GM13977 (cell line): ENCODE data around the gene KIF2C.
"Not testable (repeated sequence)": the region's sequence is repeated elsewhere in the genome, so short reads cannot be mapped to it uniquely, and the experiment has no call there.

Experiments used
- DNase-seq: peaks from one replicate; pipeline ENCODE4 v3.0.0; 2012; ENCODE audit warnings: low spot score
- in situ Hi-C: fragments of 300-500 bp; cut with MboI; formaldehyde crosslinking; loops from one replicate; pipeline ENCODE4 v1.12.0; 2022; ENCODE audit warnings: low sequenced_read_pairs, low pct_unique_long_range_greater_than_20kb, mixed read lengths, inconsistent platforms; ENCODE audit not compliant: unreplicated experiment
- TF ChIP-seq, protein P1 (sequence below): IDR thresholded peaks from 2 replicates; pipeline ENCODE4 v1.5.1; 2012; ENCODE audit warnings: mild to moderate bottlenecking, control low read depth; ENCODE audit not compliant: insufficient read depth; ENCODE audit errors: extremely low read depth, missing control alignments

KIF2C gene

DNA sequence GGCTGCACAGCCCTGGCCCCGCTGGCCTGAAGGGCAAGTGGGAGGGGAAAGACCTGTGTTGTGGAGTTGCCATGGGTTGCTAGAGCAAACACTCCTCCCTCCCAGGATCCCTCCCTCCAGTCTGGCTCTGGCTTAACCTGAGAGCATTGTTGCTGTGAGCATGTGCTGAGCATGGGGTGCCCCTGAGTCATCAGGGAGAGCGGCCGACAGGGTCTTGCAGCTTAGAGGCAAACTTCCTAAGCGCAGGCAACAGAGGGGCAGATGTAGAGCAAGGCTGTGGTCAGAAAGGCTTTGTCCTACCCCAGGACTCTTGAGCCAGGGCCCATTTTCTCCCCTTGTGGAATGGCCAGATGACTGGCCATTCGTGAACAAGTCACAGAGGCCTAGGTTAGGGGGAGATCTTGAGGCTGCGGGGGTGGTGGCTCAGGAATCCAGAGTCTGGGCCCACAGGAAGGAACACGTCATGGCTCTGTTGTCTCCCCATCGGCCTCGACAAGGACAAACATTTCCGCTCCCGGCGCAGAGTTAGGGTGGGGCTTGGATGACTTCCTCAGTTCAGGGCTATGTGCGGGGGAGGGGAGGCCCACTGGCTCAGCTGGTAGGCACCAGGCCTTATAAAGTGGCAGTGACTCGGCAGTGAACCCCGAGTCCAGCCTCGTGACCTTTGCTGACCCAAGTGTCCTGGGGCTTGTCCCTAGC, 67.9 kb downstream of the KIF2C start:
- in situ Hi-C loops = no loop called here
- peak; percentile 86 for DNase-seq
- TF ChIP-seq, protein P1, sequence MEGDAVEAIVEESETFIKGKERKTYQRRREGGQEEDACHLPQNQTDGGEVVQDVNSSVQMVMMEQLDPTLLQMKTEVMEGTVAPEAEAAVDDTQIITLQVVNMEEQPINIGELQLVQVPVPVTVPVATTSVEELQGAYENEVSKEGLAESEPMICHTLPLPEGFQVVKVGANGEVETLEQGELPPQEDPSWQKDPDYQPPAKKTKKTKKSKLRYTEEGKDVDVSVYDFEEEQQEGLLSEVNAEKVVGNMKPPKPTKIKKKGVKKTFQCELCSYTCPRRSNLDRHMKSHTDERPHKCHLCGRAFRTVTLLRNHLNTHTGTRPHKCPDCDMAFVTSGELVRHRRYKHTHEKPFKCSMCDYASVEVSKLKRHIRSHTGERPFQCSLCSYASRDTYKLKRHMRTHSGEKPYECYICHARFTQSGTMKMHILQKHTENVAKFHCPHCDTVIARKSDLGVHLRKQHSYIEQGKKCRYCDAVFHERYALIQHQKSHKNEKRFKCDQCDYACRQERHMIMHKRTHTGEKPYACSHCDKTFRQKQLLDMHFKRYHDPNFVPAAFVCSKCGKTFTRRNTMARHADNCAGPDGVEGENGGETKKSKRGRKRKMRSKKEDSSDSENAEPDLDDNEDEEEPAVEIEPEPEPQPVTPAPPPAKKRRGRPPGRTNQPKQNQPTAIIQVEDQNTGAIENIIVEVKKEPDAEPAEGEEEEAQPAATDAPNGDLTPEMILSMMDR = no peak

DNA sequence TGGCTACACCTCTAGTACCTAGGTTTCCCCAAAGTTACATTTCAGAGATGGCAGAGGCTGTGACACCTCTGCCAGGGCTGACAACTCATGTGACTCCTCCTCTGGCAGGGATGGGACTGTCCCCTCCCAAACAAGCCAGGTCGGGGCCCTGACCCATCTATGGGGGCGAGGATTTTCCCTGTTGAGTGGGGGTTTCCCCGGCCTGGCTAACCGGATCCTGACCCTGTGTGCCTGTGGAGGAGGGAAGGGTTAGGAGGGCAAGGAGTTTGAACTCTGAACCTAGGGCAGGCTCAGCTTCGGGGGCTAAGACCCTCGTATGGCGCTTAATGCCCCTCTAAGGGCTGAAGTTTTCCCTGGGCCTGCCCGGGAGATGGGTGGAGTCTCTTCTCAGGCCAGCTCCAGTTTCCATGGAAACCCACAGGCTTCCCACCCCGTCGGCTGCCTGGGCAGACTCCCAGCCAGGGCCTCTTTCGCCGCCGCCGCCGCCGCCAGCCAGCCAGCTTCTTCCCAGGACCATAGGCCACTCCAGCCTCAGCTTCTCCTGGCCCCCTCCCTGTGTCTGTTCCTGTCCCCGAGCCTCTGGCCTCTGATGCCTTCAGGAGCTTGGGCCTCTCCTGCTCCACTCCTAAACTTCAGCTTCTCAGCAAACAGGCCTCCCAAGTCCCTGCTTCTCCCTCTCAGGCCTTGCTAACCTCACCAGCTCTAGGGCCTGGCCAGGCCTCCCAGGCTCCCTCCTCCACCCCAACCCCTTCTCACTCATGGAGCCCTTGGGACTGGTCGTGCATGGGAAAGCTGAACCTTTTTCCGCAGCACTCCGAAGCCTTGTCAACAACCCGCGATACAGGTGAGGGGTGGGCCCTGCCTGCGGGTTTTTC, 68.7 kb downstream of the KIF2C start, which contains the start of gene BTBD19:
Gene BTBD19, plus strand, starts transcription at position 461 of the 875 bp plus-strand sequence. Its CDS starts 298 bp downstream, at position 759.
- peak; percentile 78 for DNase-seq

DNA sequence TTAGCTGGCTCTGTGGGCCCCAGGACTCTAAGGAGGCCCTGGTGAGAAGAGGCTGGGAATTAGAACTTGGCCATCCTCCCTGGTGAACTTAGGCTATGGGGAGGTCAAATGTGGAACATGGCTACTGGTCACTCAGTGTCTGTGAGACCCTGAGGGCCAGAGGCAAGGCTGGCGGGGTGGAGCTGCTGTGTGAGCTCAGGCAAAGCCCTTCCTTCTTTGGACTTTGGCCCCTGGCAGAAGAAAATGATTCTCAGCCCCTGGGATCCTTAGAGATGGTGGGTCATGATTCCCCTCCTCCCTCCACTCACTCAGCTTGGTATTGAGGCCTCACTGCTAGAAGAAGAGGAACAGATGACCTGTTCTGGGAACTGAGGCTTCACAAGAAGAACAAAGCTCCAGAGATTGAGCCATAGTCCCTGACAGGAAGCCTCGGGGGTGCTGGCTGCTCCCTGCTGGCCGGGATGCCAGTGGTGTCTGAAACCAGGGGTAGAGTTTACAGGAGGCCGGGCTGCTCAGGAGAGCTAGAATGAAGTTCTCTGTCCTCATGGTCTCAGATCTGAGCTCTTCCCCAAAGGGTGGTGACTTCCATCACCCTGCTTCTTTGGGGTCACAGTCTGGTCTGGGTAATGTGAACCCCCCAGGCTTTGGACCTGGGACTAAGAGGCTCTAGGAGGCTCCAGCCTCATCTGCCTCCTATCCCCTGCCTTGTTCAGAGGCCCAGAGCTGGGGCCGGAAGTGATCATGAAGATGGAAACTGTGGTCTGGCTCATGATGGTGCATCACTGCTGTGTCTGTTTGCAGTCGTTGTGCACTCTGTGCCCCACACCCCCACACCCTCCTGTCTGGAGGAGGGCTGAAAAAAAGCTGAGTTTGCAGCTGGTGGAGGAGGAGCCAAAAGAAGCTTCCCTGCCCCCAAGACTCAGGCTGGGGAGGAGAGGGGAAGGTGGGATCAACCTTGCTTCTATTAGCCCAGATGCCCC, 69.6 kb downstream of the KIF2C start:
- TF ChIP-seq, protein P1 = no peak
- DNase-seq = peak; percentile 84
- in situ Hi-C loops = no loop called here

More for the DNA sequence above, 68.7 kb downstream of the KIF2C start, which contains the start of gene BTBD19:
- TF ChIP-seq, protein P1 = no peak
- in situ Hi-C loops = no loop called here

DNA sequence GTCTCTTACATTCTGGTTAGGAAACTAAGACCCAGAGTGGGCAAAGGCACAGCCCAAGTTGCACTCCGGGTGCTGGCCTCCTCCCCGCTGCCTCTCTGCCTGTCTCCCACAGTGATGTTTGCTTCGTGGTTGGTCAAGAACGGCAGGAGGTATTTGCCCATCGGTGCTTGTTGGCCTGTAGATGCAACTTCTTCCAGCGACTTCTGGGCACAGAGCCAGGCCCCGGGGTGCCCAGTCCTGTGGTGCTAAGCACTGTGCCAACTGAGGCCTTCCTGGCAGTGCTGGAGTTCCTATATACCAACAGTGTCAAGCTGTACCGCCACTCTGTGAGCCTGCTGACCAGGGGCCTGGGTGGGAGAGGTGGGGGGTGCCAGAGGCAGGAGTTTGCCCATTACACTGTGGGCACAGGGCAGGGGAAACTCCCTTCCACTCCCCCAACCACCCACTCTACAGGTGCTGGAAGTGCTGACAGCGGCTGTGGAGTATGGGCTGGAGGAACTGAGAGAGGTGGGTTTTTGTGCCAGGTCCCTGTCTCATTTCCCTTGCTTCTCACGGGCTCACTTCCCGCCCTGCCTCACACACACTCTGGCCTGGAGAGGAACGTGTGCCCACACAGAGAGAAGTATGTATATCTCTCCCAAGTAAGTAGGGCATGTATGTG, 70.6 kb downstream of the KIF2C start:
- no peak for DNase-seq
- TF ChIP-seq, protein P1 = no peak
- in situ Hi-C loops = no loop called here

DNA sequence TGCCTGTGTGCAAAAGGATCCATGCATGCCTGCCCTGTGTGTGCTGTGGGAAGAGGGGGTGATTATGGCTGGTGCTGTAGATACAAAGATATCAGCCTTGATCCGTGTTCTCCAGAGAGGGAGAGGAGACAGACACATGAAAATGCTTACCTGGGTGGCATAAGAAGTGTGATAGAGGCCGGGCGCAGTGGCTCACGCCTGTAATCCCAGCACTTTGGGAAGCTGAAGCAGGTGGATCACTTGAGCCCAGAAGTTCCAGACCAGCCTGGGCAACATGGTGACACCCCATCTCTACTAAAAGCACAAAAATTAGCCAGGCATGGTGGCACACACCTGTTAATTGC, 71.1 kb downstream of the KIF2C start:
- in situ Hi-C loops, DNase-seq: not testable (repeated sequence)

DNA sequence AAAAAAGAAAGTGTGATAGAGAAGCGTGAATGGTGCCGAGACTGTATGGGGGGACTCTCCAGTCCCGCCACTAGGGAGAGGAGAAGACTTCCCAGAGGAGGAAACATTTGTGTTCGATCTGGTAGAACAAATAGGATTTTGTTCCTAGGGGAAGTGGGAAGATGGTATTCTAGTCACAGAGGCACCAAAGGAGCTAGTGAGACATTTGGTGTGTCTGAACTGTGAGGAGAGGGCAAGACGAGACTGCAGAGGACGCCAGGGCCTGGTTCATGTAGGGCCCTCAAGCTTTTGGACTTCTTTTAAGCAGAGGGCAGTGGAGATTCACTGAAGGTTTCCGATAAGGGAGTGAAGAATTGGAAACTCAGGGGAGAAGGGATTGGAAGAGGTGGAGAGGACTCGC, 71.6 kb downstream of the KIF2C start:
- in situ Hi-C loops = no loop called here
- DNase-seq = no peak
- TF ChIP-seq, protein P1 = no peak
